T-helper 2 cell treated with Interferon-gamma antibody and Interleukin-4, amounts not matched to agents 5 μg/mL and 100 μg/mL, for 36 hours (primary cell): ENCODE results near the gene ZBTB7C.
A peak's percentile ranks its signal among the peaks of the same experiment; 100 is the strongest.

Source experiments
- DNase-seq: peaks from one replicate; pipeline ENCODE4 v3.0.0; 2021; ENCODE audit warnings: low spot score
- H3K27ac Mint-ChIP-seq: one replicate; pipeline ENCODE4 v1.8.0; 2021; ENCODE audit warnings: mild to moderate bottlenecking, mixed read lengths
- H3K27me3 Mint-ChIP-seq: one replicate; pipeline ENCODE4 v1.8.0; 2021; ENCODE audit warnings: low read depth, mixed read lengths
- H3K36me3 Mint-ChIP-seq: one replicate; pipeline ENCODE4 v1.8.0; 2021; ENCODE audit warnings: low read depth, mixed read lengths
- H3K4me1 Mint-ChIP-seq: one replicate; pipeline ENCODE4 v1.8.0; 2021; ENCODE audit warnings: low read depth, mixed read lengths
- H3K4me3 Mint-ChIP-seq: one replicate; pipeline ENCODE4 v1.8.0; 2022; ENCODE audit warnings: mild to moderate bottlenecking, moderate library complexity, mixed read lengths
- H3K9me3 Mint-ChIP-seq: one replicate; pipeline ENCODE4 v1.8.0; 2021; ENCODE audit warnings: mixed read lengths

The ZBTB7C gene

DNA sequence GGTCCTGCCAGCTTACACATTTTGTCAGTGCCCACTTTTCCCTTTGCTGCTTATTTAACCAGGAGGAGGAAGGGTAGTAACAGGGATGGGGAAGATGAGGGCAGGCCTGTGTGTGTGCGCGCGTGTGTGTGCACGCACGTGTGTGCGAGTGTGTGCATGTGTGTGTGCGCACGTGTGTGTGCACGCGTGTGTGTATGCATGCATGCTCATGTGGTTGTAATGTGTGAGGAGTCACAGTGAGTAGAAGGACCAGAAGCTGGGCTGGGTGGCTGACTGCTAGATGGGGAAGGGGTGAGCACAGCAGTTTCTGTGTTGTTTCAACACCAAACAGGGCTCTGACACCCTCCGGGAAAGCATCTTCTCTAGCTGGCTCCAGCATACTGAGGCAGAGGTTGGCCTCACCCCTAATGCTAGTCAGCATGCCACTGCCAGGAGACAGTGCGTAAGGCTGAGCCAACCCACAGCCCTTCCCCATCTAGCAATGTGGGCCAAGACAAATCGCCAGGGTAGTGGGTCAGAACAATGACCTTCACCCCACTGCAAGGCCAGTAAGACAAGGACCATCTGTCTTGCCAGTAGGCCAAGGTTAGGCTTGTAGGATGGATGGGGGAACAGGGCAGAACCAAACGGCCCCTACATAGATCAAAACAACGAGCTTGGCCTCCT, 260.0 kb downstream of the ZBTB7C start:
- no peaks in the 10 kb centered on the region for H3K9me3 Mint-ChIP-seq
- no peaks in the 10 kb centered on the region for H3K4me1 Mint-ChIP-seq
- H3K27ac Mint-ChIP-seq, result no peak overlapping the region
- no peaks in the 10 kb centered on the region for H3K36me3 Mint-ChIP-seq
- peaks cover 13% of the 10 kb centered on the region for H3K27me3 Mint-ChIP-seq
- no peak for DNase-seq
- no peak overlapping the region for H3K4me3 Mint-ChIP-seq

DNA sequence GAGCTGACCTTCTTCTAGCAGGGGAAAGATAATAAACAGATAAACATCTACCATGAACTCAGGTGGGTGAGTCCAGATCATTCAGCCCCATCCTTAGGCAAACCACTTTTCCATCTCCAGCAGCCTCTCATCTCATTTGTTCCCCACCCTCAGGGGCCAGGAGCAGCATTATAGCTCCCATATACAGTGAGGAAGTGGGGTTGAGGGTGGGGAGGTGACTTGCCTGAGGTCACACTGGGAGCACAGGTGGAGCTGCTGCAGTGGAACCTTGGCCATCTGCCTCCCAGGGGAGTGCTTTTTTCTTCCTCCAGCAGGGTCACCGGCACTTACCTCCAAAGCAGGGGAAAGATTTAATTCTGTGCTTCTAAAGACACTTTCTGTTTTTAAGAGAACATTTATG, 266.2 kb downstream of the ZBTB7C start:
- no peak overlapping the region for H3K4me3 Mint-ChIP-seq
- DNase-seq, result no peak
- no peaks in the 10 kb centered on the region for H3K9me3 Mint-ChIP-seq
- H3K27ac Mint-ChIP-seq, result no peak overlapping the region
- H3K36me3 Mint-ChIP-seq, result no peaks in the 10 kb centered on the region
- H3K27me3 Mint-ChIP-seq, result peaks cover 38% of the 10 kb centered on the region
- H3K4me1 Mint-ChIP-seq, result peaks cover 6% of the 10 kb centered on the region

DNA sequence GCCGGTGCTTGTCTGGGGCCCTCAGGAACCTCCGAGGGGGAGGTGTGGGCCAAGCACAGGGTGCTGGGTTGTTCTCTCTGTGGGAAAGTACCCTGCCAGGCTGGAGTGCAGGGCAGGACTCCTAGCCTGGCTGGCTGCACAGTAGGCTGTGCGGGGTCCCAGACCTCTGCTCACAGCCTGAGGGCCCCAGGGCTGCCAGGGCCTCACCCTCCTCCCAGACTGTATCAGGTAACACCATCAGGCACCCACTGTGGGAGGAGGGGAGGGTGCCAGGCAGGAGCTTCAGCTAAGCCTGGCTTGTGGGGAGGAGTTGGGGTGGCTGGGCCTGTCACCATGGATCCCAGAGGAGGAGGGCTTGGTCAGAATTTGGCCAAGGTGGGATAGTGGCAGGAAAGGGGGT, 266.8 kb downstream of the ZBTB7C start:
- no peak for DNase-seq
- Mint-ChIP-seq H3K4me3 (no peak overlapping the region), H3K36me3 (no peaks in the 10 kb centered on the region), H3K27me3 (peaks cover 44% of the 10 kb centered on the region), H3K4me1 (peaks cover 9% of the 10 kb centered on the region), H3K9me3 (no peaks in the 10 kb centered on the region), H3K27ac (no peak overlapping the region)

DNA sequence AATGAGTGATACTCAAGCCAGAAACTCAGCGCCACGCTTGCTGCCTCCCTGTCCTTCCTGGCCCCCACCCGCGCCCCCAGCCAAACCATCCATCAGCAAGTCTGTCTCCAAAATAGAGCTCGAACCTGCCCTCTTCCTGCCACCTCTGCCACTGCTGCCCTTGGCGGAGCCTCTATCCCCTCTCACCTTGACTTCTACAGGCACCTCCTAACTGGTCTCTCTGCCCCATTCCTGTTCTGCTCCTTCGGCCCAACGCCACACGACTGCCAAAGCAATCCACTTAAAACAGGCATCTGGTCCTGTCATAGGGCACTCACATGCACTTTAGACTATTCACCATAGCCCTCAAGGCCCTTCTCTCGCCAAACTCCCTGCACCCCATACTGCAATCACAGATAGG, 268.5 kb downstream of the ZBTB7C start:
- H3K4me3 Mint-ChIP-seq, result no peak overlapping the region
- H3K9me3 Mint-ChIP-seq, result no peaks in the 10 kb centered on the region
- peaks cover 51% of the 10 kb centered on the region for H3K27me3 Mint-ChIP-seq

DNA sequence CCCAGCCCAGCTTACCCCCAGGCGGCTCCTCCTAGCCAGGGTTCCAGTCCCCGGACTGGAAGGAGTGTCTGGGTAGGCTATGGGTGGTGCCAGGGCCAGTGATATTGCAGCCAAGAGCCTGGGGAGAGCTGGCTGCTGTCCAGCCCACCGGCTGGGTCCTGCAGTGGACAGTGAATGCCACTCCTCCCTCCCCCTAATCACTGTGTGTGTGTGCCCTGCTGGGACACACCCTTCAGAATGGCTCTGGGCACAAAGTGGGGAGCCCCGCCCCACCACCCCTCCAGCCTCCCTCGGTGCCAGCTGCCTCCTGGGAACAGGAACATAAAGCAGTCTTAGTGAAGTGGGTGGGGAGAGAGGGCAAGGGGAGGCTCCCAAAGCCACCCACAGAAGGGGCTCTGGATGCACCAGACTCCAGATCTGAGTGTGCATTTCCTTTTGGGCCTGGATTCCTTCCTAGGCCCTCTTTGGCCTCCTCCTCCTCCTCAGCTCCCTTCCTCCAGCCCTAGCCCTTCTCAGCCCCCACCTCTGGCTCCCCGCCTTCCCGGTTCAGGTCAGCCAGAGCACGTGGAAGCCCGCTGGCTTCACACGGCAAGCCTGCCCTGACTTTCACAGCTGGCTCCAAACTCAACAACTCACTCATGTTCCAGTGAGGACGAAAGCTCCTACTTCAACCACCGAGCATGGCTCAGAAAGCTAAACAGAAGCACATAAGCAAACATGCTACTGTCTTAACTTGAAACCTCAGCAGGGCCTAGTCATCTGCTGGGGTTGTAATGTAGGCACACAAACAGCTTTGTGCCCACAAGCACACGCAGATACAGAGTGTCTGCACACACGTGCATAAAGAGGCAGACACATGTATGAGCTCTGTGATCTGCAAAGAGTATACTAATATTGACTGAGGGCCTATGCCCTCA, 269.5 kb downstream of the ZBTB7C start:
- no peaks in the 10 kb centered on the region for H3K36me3 Mint-ChIP-seq
- peaks cover 53% of the 10 kb centered on the region for H3K27me3 Mint-ChIP-seq
- H3K4me1 Mint-ChIP-seq, result peaks cover 14% of the 10 kb centered on the region
- H3K9me3 Mint-ChIP-seq, result no peaks in the 10 kb centered on the region
- no peak for DNase-seq
- no peak overlapping the region for H3K27ac Mint-ChIP-seq
- H3K4me3 Mint-ChIP-seq, result no peak overlapping the region

More for the DNA sequence above, 268.5 kb downstream of the ZBTB7C start:
- Mint-ChIP-seq H3K4me1 (peaks cover 12% of the 10 kb centered on the region), H3K36me3 (no peaks in the 10 kb centered on the region), H3K27ac (no peak overlapping the region)
- no peak for DNase-seq

DNA sequence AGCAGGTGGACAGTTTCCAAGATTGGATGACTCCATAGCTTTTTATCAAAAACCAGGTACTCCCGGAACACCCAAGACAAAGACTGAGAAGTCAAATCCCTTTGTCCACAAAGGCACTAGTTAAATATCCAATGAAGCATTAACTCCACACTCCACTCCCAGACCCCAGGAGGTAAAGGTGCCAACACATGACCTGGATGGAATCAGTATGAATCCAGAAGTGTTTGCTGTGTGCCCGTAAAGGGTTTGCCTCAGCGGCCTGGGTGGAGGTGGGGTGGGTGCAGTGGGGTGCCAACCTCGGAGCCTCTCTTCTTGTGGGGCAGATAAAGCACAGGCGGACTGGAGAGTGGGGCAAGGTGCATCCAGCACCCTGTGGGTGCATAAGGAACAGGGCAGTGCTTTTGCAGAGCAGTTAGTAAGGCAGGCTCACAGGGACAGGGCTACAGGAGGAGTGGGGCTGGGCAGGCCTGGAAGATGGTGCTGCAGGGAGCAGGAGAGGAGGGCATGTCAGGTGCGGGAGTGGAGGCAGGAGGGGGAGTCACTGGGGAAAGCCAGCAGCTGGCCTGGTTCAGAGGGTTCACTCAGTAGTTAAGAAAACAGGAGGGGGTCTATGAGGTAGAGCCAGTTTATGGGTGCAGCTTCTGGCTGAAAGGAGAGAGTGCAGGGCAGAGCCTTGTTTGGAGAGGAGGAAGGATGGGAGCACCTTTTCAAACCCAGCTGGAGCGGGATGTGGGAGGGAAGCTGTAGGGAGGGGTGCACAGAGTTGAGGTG, 270.3 kb downstream of the ZBTB7C start:
- H3K4me1 Mint-ChIP-seq, result peaks cover 17% of the 10 kb centered on the region
- H3K27ac Mint-ChIP-seq, result no peak overlapping the region
- no peaks in the 10 kb centered on the region for H3K36me3 Mint-ChIP-seq
- peaks cover 61% of the 10 kb centered on the region for H3K27me3 Mint-ChIP-seq
- H3K9me3 Mint-ChIP-seq, result no peaks in the 10 kb centered on the region
- DNase-seq, result no peak
- no peak overlapping the region for H3K4me3 Mint-ChIP-seq

DNA sequence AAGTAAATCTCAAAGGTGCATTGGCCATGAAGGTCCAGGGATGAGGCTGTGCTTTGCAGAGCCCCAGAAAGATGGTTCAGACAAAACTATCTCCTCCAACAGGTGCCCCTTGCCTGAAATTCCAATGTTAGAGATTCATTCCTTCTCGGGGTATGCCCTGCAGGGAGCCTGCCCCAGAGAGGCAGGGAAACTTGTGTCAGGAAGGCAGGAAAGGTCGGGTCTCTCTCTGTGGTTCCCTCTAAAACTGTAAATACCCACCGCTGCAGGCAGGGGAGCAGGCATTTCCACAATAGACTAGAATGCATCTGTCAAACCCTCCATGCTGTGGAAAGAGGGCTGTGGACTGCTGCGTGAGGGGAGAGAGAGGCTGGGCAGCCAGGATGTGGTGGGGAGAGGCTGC, 271.0 kb downstream of the ZBTB7C start:
- no peak overlapping the region for H3K27ac Mint-ChIP-seq
- H3K27me3 Mint-ChIP-seq, result peaks cover 62% of the 10 kb centered on the region
- DNase-seq, result no peak
- no peaks in the 10 kb centered on the region for H3K9me3 Mint-ChIP-seq
- no peak overlapping the region for H3K4me3 Mint-ChIP-seq
- H3K4me1 Mint-ChIP-seq, result peaks cover 17% of the 10 kb centered on the region
- H3K36me3 Mint-ChIP-seq, result no peaks in the 10 kb centered on the region

DNA sequence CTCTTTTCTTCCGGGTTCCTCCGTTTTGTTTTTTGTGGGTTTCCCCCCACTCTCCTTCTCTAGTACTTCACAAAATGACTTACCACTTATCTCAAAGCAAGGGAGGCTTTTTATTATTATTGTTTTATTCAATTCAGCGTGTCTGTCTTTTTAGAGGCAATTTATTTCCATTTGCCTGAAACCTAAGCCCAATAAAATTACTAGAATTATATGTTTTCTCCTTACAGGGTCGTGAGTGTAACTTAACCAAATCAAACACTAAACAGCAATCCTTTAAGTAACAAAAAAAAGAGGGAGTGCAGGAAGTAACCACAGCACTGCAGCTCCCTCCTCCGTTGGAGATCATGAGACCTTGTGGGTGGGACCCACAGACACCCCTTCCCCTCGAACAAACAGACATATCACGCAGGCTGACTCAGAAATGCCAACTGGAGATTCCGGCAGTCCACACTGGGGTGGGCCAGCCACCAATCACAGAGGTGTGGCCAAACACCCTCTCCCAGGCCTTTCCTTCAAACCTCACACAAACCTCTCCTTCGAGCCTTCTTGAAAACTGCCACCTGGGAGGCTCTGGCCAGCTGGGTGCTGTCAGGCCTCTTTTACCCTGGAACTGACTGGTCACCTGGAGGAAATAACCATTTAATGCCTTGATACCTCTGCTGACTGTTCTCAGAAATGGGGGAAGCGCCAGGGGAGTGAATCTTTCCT, 271.7 kb downstream of the ZBTB7C start:
- Mint-ChIP-seq H3K4me3 (peak overlapping the region; percentile 50), H3K36me3 (no peaks in the 10 kb centered on the region), H3K9me3 (no peaks in the 10 kb centered on the region), H3K27me3 (peaks cover 69% of the 10 kb centered on the region), H3K4me1 (peaks cover 15% of the 10 kb centered on the region), H3K27ac (no peak overlapping the region)
- no peak for DNase-seq

DNA sequence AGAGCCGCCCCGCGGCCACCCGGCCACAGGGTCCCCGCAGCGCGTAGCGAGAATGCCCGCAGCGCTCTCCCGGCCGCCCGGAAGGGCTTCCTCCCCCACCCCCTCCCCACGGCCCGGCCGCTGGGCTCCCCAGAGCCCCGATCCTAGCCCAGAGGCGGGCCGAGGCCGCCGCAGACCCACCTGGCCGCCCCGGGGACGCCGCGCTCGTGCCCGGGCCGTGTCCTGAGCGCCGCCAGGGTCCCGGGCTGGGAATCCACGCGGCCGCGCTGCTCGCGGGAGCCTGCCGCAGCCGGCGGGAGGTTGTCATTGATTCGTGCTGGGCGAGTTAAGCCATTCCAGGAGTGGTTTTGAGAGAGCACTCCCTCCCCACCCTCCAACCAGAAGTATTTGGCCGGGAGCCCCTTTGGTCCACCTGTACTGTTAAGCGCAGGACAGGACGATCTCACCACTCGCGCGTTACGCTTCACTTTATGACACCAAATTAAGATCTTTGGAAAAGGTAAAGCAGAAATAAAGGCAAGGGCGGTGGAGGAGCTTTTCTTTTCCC, 272.3 kb downstream of the ZBTB7C start:
- Mint-ChIP-seq H3K36me3 (no peaks in the 10 kb centered on the region), H3K27ac (no peak overlapping the region), H3K9me3 (no peaks in the 10 kb centered on the region), H3K4me3 (peak overlapping the region; percentile 50), H3K4me1 (peaks cover 15% of the 10 kb centered on the region), H3K27me3 (peaks cover 72% of the 10 kb centered on the region)
- DNase-seq, result no peak

DNA sequence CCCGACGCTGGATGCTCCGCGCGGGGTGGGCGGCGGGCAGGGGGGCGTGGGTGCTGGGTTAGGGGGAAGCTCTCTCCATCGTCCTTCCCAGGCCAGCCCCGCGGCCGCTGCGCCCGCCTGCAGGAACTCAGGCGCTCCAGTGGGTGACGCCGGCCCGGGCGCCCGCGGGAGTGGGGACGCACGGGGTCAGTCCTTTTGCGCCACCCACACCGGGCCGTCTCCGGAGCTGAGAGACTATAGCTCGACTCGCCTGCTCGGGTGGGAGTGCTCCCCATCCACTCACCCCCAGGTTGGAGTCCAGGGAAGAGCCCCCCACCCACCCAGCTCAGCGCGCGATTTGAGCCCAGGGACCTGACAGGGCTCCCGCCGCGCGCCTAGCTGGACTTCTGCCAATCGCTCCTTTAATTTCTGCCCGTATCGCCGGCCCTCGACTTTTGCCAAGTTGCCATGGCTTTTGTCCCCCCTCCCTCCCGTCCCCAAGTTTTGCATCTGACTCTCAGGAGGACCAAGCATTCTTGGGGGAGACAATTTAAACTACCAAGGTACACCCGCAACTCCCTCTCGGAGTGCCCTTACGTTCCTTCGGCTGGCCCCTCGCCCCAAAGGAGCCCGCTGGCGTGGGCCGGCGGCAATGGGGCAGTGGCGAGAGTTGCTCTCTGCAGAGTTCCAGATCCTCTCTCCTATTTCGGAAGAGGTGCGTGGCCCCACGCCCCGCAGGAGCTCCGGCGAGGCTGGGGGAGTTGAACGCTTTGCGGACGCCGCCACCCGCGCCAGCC, 272.9 kb downstream of the ZBTB7C start:
- DNase-seq, result no peak
- Mint-ChIP-seq H3K36me3 (no peaks in the 10 kb centered on the region), H3K27ac (no peak overlapping the region), H3K4me1 (peaks cover 15% of the 10 kb centered on the region), H3K4me3 (peak overlapping the region; percentile 38), H3K27me3 (peaks cover 72% of the 10 kb centered on the region), H3K9me3 (no peaks in the 10 kb centered on the region)

DNA sequence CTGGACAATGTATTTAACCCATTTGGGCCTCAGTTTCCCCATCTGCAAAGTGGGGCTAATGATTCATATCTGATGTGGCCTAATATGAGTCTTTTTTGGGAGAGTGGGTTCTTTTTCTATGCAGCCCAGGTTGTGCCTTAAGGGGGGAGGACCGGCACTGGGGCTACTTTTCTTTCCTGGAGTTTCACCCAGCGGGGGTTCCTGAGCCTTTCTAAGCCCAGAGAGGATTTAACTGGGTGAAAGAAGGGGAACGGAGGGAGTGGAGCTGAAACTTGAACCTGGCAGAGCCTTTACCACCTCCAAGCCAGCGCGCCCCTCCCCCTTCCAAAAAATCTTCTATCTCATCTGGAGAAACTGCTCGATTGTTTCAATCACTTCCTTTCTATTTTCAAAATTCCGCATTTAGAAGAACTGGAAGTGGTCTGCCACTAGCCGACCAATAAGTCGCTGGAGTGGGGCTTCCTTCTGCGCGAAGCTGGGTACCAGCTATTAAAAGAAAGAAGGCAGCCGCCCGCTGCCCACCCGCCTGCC, 273.7 kb downstream of the ZBTB7C start:
- no peak for DNase-seq
- peak overlapping the region; percentile 33 for H3K4me3 Mint-ChIP-seq
- H3K9me3 Mint-ChIP-seq, result no peaks in the 10 kb centered on the region
- H3K4me1 Mint-ChIP-seq, result peaks cover 15% of the 10 kb centered on the region
- H3K27ac Mint-ChIP-seq, result no peak overlapping the region
- peaks cover 73% of the 10 kb centered on the region for H3K27me3 Mint-ChIP-seq
- H3K36me3 Mint-ChIP-seq, result no peaks in the 10 kb centered on the region

DNA sequence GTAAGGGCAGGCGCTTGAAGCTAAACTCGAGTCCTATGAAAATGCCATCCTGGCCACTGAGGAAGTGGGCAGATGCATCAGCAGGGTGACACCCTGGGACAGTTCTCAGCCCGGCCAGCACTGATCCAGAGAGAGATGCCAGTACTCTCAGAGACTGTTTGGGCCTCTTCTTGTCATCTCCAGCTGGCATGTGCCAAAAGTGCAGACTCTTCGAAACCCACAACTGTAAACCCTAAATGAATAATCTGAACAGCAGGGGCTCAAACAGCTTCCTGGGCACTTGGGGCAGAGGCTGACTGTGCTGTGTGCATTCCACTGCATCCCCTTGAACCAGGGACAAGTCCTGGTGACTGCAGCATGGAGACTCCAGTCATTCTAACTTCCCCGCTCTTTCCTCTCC, 274.6 kb downstream of the ZBTB7C start:
- Mint-ChIP-seq H3K4me1 (peaks cover 11% of the 10 kb centered on the region), H3K27ac (no peak overlapping the region), H3K9me3 (no peaks in the 10 kb centered on the region), H3K27me3 (peaks cover 75% of the 10 kb centered on the region), H3K36me3 (no peaks in the 10 kb centered on the region), H3K4me3 (no peak overlapping the region)
- DNase-seq, result no peak
